NCI-H2196 treated with DMSO at 0.1 percent for 48 hours (cell line): ENCODE results near the gene SARDH.
"Not testable (repeated sequence)": the region's sequence is repeated elsewhere in the genome, so short reads cannot be mapped to it uniquely, and the experiment has no call there.

Experiments used
- DNase-seq: peaks from one replicate; lab custom pipeline; 2025; ENCODE audit not compliant: unreplicated experiment; lab: John Stamatoyannopoulos, UW

SARDH gene

GRCh38 chr9:133687856-133688761, 50.0 kb downstream of the SARDH start:
- DNase-seq, result no peak

- no peak for DNase-seq
These were observed 51.2 kb downstream of the SARDH start for GRCh38 chr9:133686642-133687575.

- no peak for DNase-seq
These were observed 52.2 kb downstream of the SARDH start for GRCh38 chr9:133685653-133686609.

- no peak for DNase-seq
These were observed 53.2 kb downstream of the SARDH start for GRCh38 chr9:133684936-133685361.

- no peak for DNase-seq
These were observed 53.8 kb downstream of the SARDH start for GRCh38 chr9:133684121-133684935.

- DNase-seq, result no peak
These were observed 54.5 kb downstream of the SARDH start for GRCh38 chr9:133683586-133684120.

GRCh38 chr9:133682818-133683585, 55.1 kb downstream of the SARDH start:
- no peak for DNase-seq

- DNase-seq, result no peak
These were observed 56.4 kb downstream of the SARDH start for GRCh38 chr9:133681658-133682306.

- no peak for DNase-seq
These were observed 57.0 kb downstream of the SARDH start for GRCh38 chr9:133680976-133681657.

- no peak for DNase-seq
These were observed 57.7 kb downstream of the SARDH start for GRCh38 chr9:133680250-133680975.

GRCh38 chr9:133679466-133680061, 58.6 kb downstream of the SARDH start:
- DNase-seq, result no peak

- no peak for DNase-seq
These were observed 59.1 kb downstream of the SARDH start for GRCh38 chr9:133679056-133679455.

- DNase-seq, result no peak
These were observed 60.8 kb downstream of the SARDH start for GRCh38 chr9:133677126-133678010.

- no peak for DNase-seq
These were observed 61.7 kb downstream of the SARDH start for GRCh38 chr9:133676450-133676849.

GRCh38 chr9:133675796-133676195, 62.4 kb downstream of the SARDH start:
- not testable (repeated sequence) for DNase-seq

- no peak for DNase-seq
These were observed 64.1 kb downstream of the SARDH start for GRCh38 chr9:133674091-133674490.
